SK-N-SH (cell line): ENCODE results near the gene TMEM127. TPM values are rescaled to one million over a fixed set of nuclear protein-coding genes. Genes with fewer than 3 reads are reported as not detected.
A peak's percentile ranks its signal among the peaks of the same experiment; 100 is the strongest.

Experiments used
- CTCF ChIA-PET: fragments of 300-600, 350-600 bp; formaldehyde crosslinking; extraction: SDS; loops from one replicate; lab custom pipeline; 2021; lab: Yijun Ruan, JAX
- POLR2A ChIA-PET: fragments of 350-600 bp; sonication (Branson Sonifier 250); formaldehyde crosslinking; extraction: SDS; loops from one replicate; lab custom pipeline; 2020; ENCODE audit warnings: antibody characterized with exemption, inconsistent platforms; lab: Yijun Ruan, JAX
- DNase-seq: peaks from one replicate; pipeline ENCODE4 v3.0.0; 2012
- H2AFZ ChIP-seq: fragments of 200-600 bp; sonication (generic); 2 replicates; pipeline ENCODE4 v1.8.1; 2016; ENCODE audit warnings: antibody characterized with exemption, mild to moderate bottlenecking, low read depth
- H3F3A ChIP-seq: fragments of 200-600 bp; sonication (generic); replicated peaks from 2 replicates; pipeline ENCODE3; 2016; ENCODE audit warnings: antibody characterized with exemption, mild to moderate bottlenecking; ENCODE audit not compliant: insufficient read depth
- H3K27ac ChIP-seq, 2 experiments: fragments of 200-500 bp in 1 of 2; fragments of 200-600 bp in 1 of 2; sonication (Bioruptor generic) in 1 of 2; sonication (generic), shearing (Covaris generic) in 1 of 2; 2 replicates each; pipeline versions ENCODE4 v1.5.1 to v1.6.1; 2014 to 2016; ENCODE audit warnings: low read depth in 2 of 2, inconsistent platforms in 1 of 2, low read length in 1 of 2, mild to moderate bottlenecking in 1 of 2, mixed read lengths in 1 of 2
- H3K27me3 ChIP-seq: fragments of 200-600 bp; sonication (generic), shearing (Covaris generic); 2 replicates; pipeline ENCODE4 v1.6.1; 2016; ENCODE audit warnings: mixed run types; ENCODE audit not compliant: insufficient read depth
- H3K36me3 ChIP-seq, 2 experiments: fragments of 200-500 bp in 1 of 2; fragments of 200-600 bp in 1 of 2; sonication (Bioruptor generic) in 1 of 2; sonication (generic) in 1 of 2; replicated peaks in 1 of 2; 2 replicates each; pipeline versions ENCODE3 to v1.5.1; 2014 to 2016; ENCODE audit warnings: low read length in 1 of 2, mild to moderate bottlenecking in 1 of 2; ENCODE audit not compliant: insufficient read depth in 2 of 2, control insufficient read depth in 1 of 2
- H3K4me1 ChIP-seq, 2 experiments: fragments of 200-500 bp in 1 of 2; fragments of 200-600 bp in 1 of 2; sonication (Bioruptor generic) in 1 of 2; sonication (generic), shearing (Covaris generic) in 1 of 2; 2 replicates each; pipeline versions ENCODE4 v1.5.1 to v1.6.1; 2014 to 2016; ENCODE audit warnings: low read depth in 1 of 2, low read length in 1 of 2, mixed run types in 1 of 2; ENCODE audit not compliant: insufficient read depth in 2 of 2, control insufficient read depth in 1 of 2
- H3K4me2 ChIP-seq: fragments of 200-600 bp; sonication (generic), shearing (Covaris generic); 2 replicates; pipeline ENCODE4 v1.6.1; 2017; ENCODE audit warnings: mixed run types
- H3K4me3 ChIP-seq, 2 experiments: fragments of 200-500 bp in 1 of 2; fragments of 200-600 bp in 1 of 2; sonication (Bioruptor generic) in 1 of 2; sonication (generic), shearing (Covaris generic) in 1 of 2; 2 replicates each; pipeline versions ENCODE4 v1.5.1 to v1.8.1; 2014 to 2016; ENCODE audit warnings: low read depth in 2 of 2, inconsistent platforms in 1 of 2, low read length in 1 of 2, mild to moderate bottlenecking in 1 of 2, mixed read lengths in 1 of 2, moderate library complexity in 1 of 2
- H3K79me2 ChIP-seq: fragments of 200-600 bp; sonication (generic); 2 replicates; pipeline ENCODE4 v1.8.1; 2017; ENCODE audit warnings: mild to moderate bottlenecking; ENCODE audit not compliant: insufficient read depth
- H3K9ac ChIP-seq: fragments of 200-600 bp; sonication (generic); 2 replicates; pipeline ENCODE4 v1.6.1; 2017; ENCODE audit warnings: mixed run types
- H3K9me2 ChIP-seq: fragments of 200-600 bp; sonication (generic); 2 replicates; pipeline ENCODE4 v1.6.1; 2017; ENCODE audit warnings: mixed run types
- H3K9me3 ChIP-seq: fragments of 200-600 bp; sonication (generic); 2 replicates; pipeline ENCODE4 v1.6.1; 2017; ENCODE audit warnings: mixed run types, mild to moderate bottlenecking, moderate library complexity
- H4K20me1 ChIP-seq: fragments of 200-600 bp; sonication (generic); 2 replicates; pipeline ENCODE4 v1.6.1; 2017; ENCODE audit warnings: mild to moderate bottlenecking, mixed run types; ENCODE audit not compliant: insufficient read depth
- CHD2 ChIP-seq: fragments of 150-350 bp; IDR thresholded peaks from 2 replicates; pipeline ENCODE4 v1.6.1; 2018; ENCODE audit warnings: low read length; ENCODE audit not compliant: partially characterized antibody
- EP300 ChIP-seq, 2 experiments: IDR thresholded peaks; 2 replicates each; pipeline versions ENCODE4 v1.4.0 to v1.6.1; 2012; ENCODE audit warnings: borderline replicate concordance in 1 of 2, low read depth in 1 of 2, low read length in 1 of 2
- EZH2phosphoT487 ChIP-seq: fragments of 200-600 bp; sonication (generic); IDR thresholded peaks from 2 replicates; pipeline ENCODE4 v1.6.1; 2017; ENCODE audit warnings: low read depth, mixed run types, mild to moderate bottlenecking, antibody characterized with exemption, moderate library complexity, borderline replicate concordance
- FOXJ3 ChIP-seq: sonication (generic); formaldehyde crosslinking; IDR thresholded peaks from 2 replicates; pipeline ENCODE4 v1.5.1; 2020; ENCODE audit warnings: mild to moderate bottlenecking, missing genetic modification reagents
- JUND ChIP-seq: IDR thresholded peaks from 2 replicates; pipeline ENCODE4 v1.4.0; 2012
- MEF2A ChIP-seq: IDR thresholded peaks from 2 replicates; pipeline ENCODE4 v1.4.0; 2012; ENCODE audit warnings: low read depth, borderline replicate concordance
- MXI1 ChIP-seq: IDR thresholded peaks from 2 replicates; pipeline ENCODE4 v1.6.1; 2012; ENCODE audit warnings: mild to moderate bottlenecking, low read depth, low read length, improper control_type of control experiment
- NFIC ChIP-seq: IDR thresholded peaks from 2 replicates; pipeline ENCODE4 v1.4.0; 2012; ENCODE audit warnings: borderline replicate concordance
- NRF1 ChIP-seq: IDR thresholded peaks from 2 replicates; pipeline ENCODE4 v1.6.1; 2012; ENCODE audit warnings: low read depth, mild to moderate bottlenecking, low read length
- POLR2AphosphoS5 ChIP-seq: IDR thresholded peaks from 2 replicates; pipeline ENCODE4 v1.6.1; 2012; ENCODE audit warnings: low read depth, low read length
- RAD21 ChIP-seq: IDR thresholded peaks from 2 replicates; pipeline ENCODE4 v1.6.1; 2012; ENCODE audit warnings: mild to moderate bottlenecking, low read length
- RFX5 ChIP-seq: IDR thresholded peaks from 2 replicates; pipeline ENCODE4 v1.6.1; 2012; ENCODE audit warnings: mild to moderate bottlenecking, improper control_type of control experiment, low read length
- SMC3 ChIP-seq: IDR thresholded peaks from 2 replicates; pipeline ENCODE4 v1.6.1; 2012; ENCODE audit warnings: low read depth, low read length, improper control_type of control experiment
- TAF1 ChIP-seq: IDR thresholded peaks from 2 replicates; pipeline ENCODE4 v1.6.1; 2012; ENCODE audit warnings: low read depth, mild to moderate bottlenecking, low read length, moderate library complexity, borderline replicate concordance
- TCF12 ChIP-seq: IDR thresholded peaks from 2 replicates; pipeline ENCODE4 v1.4.0; 2012
- TEAD4 ChIP-seq: IDR thresholded peaks from 2 replicates; pipeline ENCODE4 v1.4.0; 2012; ENCODE audit warnings: mild to moderate bottlenecking, borderline replicate concordance; ENCODE audit not compliant: insufficient read depth
- YY1 ChIP-seq: IDR thresholded peaks from 2 replicates; pipeline ENCODE4 v1.4.0; 2012; ENCODE audit warnings: low read depth, mild to moderate bottlenecking
- WGBS: methylation state at CpG from one replicate; pipeline ENCODE4 v1.1.6; 2017; ENCODE audit warnings: low lambda C conversion rate; 5-methylcytosine and 5-hydroxymethylcytosine counted together
- polyA plus RNA-seq, 3 experiments: library from polyadenylated mRNA; depleted of rRNA; stranded (reverse); fragments of >200 nt; gene quantifications; 2 replicates each; pipeline ENCODE4 v1.2.3, GENCODE V29; 2012
- TF ChIP-seq, protein P1 (sequence below): IDR thresholded peaks from 2 replicates; pipeline ENCODE4; 2012
- TF ChIP-seq, protein P2 (sequence below): fragments of 150-350 bp; IDR thresholded peaks from 2 replicates; pipeline ENCODE4 v1.6.1; 2016; ENCODE audit warnings: mild to moderate bottlenecking, low read depth, low read length
- TF ChIP-seq, protein P3 (sequence below): fragments of 150-350 bp; IDR thresholded peaks from 2 replicates; pipeline ENCODE4 v1.6.1; 2017; ENCODE audit warnings: antibody characterized with exemption, low read length, low read depth, borderline replicate concordance
- TF ChIP-seq, protein P4 (sequence below): IDR thresholded peaks from 2 replicates; pipeline ENCODE4 v1.4.0; 2012; ENCODE audit warnings: low read depth, borderline replicate concordance
- TF ChIP-seq, protein P5 (sequence below): IDR thresholded peaks from 2 replicates; pipeline ENCODE4 v1.4.0; 2012; ENCODE audit warnings: low read depth, borderline replicate concordance

TMEM127 gene
- polyA plus RNA-seq, 1 of the 3 experiments (the other 2 are of a cell fraction), result 40.9 TPM

GRCh38 chr2:96260387-96261260, 5.2 kb downstream of the TMEM127 start:
- H3K4me3 ChIP-seq, result peak overlapping the region in 1 of 2 experiments; percentile 21; a peak in 3 of 4 replicates
- H3K36me3 ChIP-seq, result peaks cover 14 to 17% of the 10 kb centered on the region in 2 experiments
- peaks cover 34 to 50% of the 10 kb centered on the region in 2 experiments for H3K4me1 ChIP-seq
- CTCF ChIA-PET, result interaction anchor here (0.6 to 4.0 kb wide), 21 partner anchors 10 to 268 kb away, joined by 3 to 24 read pairs (median 4); partner anchors contain the start of gene ANKRD36C
- peak overlapping the region; percentile 70 for H3K27ac ChIP-seq
- H3K9ac ChIP-seq, result peak overlapping the region; percentile 35; the same call in 1 of the 2 replicates
- H2AFZ ChIP-seq, result no peak overlapping the region
- H3K79me2 ChIP-seq, result peaks cover 96% of the 10 kb centered on the region
- no peaks in the 10 kb centered on the region for H3K9me2 ChIP-seq
- peak overlapping the region; percentile 71 for H3K4me2 ChIP-seq
- no peaks in the 10 kb centered on the region for H3K9me3 ChIP-seq
- POLR2A ChIA-PET, result interaction anchor here (1.0 to 2.2 kb wide), 2 partner anchors 44 to 52 kb away, joined by 3 to 6 read pairs; partner anchors contain the start of gene STARD7
- WGBS, result 26% methylated on average over 10 of the region's 10 CpGs
- H4K20me1 ChIP-seq, result peaks cover 59% of the 10 kb centered on the region
- DNase-seq, result peak; percentile 81
- no peaks in the 10 kb centered on the region for H3K27me3 ChIP-seq
- H3F3A ChIP-seq, result peaks cover 18% of the 10 kb centered on the region
- TF ChIP-seq, protein P1, sequence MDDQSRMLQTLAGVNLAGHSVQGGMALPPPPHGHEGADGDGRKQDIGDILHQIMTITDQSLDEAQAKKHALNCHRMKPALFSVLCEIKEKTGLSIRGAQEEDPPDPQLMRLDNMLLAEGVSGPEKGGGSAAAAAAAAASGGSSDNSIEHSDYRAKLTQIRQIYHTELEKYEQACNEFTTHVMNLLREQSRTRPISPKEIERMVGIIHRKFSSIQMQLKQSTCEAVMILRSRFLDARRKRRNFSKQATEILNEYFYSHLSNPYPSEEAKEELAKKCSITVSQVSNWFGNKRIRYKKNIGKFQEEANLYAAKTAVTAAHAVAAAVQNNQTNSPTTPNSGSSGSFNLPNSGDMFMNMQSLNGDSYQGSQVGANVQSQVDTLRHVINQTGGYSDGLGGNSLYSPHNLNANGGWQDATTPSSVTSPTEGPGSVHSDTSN, result no peak; the same call in 1 of the 2 replicates
- no peak for TF ChIP-seq RFX5
- TF ChIP-seq MEF2A, result no peak
- TF ChIP-seq YY1, result no peak
- TF ChIP-seq EP300 (IDR thresholded peaks at IDR 0.05; ENCODE audit: borderline replicate concordance in 1 of 2, low read depth in 1 of 2, low read length in 1 of 2), result 0 out of 4 replicates have a peak, but pooled peaks of 1 of the 2 experiments have one; percentile 6
- no peak for TF ChIP-seq EZH2phosphoT487
- peak; percentile 61 for TF ChIP-seq RAD21
- no peak for TF ChIP-seq TEAD4
- no peak for TF ChIP-seq NFIC
- TF ChIP-seq, protein P2, sequence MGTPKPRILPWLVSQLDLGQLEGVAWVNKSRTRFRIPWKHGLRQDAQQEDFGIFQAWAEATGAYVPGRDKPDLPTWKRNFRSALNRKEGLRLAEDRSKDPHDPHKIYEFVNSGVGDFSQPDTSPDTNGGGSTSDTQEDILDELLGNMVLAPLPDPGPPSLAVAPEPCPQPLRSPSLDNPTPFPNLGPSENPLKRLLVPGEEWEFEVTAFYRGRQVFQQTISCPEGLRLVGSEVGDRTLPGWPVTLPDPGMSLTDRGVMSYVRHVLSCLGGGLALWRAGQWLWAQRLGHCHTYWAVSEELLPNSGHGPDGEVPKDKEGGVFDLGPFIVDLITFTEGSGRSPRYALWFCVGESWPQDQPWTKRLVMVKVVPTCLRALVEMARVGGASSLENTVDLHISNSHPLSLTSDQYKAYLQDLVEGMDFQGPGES, result no peak
- TF ChIP-seq, protein P3, sequence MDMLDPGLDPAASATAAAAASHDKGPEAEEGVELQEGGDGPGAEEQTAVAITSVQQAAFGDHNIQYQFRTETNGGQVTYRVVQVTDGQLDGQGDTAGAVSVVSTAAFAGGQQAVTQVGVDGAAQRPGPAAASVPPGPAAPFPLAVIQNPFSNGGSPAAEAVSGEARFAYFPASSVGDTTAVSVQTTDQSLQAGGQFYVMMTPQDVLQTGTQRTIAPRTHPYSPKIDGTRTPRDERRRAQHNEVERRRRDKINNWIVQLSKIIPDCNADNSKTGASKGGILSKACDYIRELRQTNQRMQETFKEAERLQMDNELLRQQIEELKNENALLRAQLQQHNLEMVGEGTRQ, result no peak
- TF ChIP-seq TCF12, result peak; percentile 29
- TF ChIP-seq NRF1, result no peak
- TF ChIP-seq TAF1, result no peak
- peak; percentile 68 for TF ChIP-seq JUND
- TF ChIP-seq, protein P4, sequence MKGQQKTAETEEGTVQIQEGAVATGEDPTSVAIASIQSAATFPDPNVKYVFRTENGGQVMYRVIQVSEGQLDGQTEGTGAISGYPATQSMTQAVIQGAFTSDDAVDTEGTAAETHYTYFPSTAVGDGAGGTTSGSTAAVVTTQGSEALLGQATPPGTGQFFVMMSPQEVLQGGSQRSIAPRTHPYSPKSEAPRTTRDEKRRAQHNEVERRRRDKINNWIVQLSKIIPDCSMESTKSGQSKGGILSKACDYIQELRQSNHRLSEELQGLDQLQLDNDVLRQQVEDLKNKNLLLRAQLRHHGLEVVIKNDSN, result peak; percentile 30; the same call in 1 of the 2 replicates
- TF ChIP-seq FOXJ3, result no peak
- TF ChIP-seq, protein P5, sequence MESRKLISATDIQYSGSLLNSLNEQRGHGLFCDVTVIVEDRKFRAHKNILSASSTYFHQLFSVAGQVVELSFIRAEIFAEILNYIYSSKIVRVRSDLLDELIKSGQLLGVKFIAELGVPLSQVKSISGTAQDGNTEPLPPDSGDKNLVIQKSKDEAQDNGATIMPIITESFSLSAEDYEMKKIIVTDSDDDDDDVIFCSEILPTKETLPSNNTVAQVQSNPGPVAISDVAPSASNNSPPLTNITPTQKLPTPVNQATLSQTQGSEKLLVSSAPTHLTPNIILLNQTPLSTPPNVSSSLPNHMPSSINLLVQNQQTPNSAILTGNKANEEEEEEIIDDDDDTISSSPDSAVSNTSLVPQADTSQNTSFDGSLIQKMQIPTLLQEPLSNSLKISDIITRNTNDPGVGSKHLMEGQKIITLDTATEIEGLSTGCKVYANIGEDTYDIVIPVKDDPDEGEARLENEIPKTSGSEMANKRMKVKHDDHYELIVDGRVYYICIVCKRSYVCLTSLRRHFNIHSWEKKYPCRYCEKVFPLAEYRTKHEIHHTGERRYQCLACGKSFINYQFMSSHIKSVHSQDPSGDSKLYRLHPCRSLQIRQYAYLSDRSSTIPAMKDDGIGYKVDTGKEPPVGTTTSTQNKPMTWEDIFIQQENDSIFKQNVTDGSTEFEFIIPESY, result no peak
- TF ChIP-seq SMC3, result peak; percentile 64
- no peak; the same call in 1 of the 2 replicates for TF ChIP-seq POLR2AphosphoS5
- 0 out of 2 replicates have a peak, but pooled peaks have one; percentile 16 for TF ChIP-seq MXI1
- peak; percentile 47 for TF ChIP-seq CHD2
